GM12801 (cell line): ENCODE measurements around the gene DCBLD2.

Source experiments
- CTCF ChIP-seq: IDR thresholded peaks from one replicate; pipeline ENCODE4 v1.5.1; 2011; ENCODE audit warnings: control low read depth; ENCODE audit not compliant: insufficient read length; ENCODE audit errors: extremely low read depth

DCBLD2 gene

DNA sequence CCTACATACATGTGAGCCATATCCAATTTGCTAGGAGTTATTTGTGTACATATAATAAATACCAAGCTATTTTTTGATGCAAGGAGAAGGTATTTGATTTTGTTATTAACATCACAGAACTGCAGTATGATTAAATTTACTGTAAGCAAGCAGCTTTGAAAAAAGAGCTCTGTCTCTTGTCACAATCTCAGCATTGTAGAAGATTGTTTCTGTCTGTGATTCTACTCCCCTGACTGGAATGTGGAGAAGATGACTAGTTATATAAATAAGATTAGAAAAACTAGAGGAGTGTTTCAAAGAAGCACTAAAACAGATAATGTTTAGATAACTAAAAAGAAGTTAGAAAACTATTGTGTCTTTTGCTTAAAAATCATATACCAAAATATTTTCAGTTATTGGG lies 17.1 kb upstream of the DCBLD2 start:
- no peak for TF ChIP-seq CTCF

DNA sequence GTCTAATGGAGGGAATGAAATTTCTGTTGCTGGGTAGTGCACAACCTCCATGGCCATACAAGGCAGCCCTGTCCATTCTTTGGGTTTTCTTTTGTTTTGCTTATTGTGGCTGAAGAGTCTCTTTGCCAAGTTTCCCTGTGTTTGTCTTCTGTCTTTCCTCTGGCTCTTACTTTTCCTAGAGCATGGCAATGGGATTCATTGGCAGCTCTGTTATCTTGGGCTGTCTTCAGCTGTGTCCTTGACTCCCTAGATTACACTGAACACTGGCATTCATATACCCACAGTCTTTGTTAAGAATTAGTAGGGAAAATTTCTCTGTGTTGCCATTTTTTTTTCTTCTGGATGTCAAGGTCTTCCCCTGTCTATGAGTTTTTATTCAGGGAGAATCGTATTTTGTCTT lies 16.1 kb upstream of the DCBLD2 start:
- no peak for TF ChIP-seq CTCF

DNA sequence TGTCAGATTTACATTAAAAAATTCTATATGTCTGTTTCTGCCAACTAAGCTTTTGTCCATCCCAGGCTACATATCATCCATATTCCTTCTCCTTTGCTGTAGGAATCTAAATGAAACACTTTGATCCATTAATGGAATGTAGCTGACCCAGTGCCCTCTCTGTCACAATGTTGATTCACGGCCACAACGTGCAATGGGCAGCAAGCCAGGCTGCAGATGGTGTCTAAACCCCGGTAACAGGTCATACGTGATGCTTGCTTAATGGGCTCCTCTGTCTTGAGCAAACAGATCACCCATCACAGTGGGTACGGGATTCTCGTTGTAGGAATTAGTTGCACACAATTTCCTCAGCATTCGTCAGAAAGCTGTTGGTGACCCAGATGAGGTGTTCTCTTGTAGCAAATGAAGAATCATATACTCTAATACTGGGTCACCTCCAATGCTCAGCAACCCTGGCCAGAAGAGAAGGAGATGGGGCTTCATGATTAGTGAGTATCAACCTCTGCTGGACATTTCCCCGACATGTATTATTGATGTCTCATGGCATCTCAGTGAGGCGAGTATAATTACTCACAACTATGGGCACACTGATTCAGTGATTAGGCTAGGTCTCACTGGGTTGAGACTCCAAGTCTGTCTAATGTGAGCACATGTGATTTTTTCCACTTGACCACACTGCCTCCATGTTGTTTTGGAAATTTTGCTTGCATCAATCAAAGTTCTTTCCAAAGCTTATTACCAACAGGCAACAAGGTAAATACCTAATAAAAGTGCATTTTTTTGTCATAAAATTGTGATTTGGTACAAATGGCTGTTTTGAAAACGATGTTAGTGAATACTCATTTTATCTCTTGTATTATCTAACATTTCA lies 12.9 kb upstream of the DCBLD2 start:
- TF ChIP-seq CTCF: no peak

DNA sequence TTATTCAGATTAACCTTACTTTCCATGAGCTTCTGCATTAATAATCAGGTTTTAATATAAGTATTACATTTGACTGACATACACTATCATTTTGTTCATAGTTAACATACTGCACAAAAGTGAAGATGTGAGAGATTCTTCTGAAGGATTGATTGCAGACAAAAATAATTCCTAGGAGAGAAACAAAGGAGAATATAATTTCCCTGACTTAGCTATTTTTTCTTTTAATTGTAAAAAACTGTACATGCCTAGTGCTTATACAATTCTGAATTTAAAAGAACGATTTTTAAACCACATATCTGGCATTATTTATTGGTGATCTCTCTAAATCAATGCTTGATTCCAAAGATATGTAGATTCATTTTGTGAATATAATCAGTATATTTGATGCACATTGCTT lies 11.0 kb upstream of the DCBLD2 start:
- no peak for TF ChIP-seq CTCF

DNA sequence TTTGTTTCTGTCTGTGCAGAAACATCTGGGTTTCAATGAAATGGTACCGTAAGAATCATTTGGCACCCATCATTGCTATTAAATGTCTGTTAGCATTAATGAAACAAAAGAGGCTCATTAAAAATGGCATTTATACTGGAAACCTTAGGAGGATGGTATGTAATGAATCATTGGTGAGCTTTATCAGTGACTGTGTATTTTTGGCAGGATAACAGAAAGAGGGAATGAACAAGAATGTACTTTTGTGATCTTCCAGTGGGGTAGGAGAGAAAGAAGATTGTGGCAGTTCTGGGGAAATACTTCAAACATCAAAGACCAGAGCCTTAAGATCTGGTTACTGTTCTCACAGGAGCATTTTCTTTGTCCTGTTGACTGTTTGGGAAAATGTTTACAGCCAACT lies 4.7 kb upstream of the DCBLD2 start:
- no peak for TF ChIP-seq CTCF

DNA sequence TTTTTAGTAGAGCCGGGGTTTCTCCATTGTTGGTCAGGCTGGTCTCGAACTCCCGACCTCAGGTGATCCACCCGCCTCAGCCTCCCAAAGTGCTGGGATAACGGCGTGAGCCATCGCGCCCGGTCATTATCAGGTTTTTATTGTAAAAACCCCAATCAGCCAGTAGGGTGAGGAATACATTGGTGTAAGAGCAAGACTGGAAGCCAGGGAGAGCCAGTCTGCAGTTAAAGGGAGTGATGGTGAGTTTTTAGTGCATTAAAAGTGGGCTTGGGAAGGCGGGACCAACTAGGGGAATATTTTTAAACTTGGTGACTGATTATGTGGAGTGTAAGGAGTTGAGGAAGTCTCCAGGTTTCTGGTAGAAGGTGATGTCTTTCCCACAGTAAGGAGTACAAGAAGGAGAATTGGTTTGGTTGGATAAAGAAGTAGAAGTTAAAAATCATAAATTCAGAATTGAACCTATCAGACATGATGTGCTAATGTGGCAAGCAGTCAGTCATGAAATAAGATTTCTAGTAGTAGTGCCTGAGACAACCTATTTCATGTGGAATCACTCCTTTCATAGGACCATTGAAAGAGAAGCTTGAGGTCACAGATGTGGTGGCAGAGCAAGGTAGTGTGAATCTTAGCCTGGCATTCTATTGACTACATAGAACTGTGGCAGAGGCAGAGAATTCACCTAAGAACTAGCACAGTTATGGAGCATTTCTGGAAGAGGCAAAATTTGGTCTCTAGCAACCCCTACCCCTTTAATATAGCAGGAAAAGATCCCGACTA lies 2.4 kb upstream of the DCBLD2 start:
- no peak for TF ChIP-seq CTCF

DNA sequence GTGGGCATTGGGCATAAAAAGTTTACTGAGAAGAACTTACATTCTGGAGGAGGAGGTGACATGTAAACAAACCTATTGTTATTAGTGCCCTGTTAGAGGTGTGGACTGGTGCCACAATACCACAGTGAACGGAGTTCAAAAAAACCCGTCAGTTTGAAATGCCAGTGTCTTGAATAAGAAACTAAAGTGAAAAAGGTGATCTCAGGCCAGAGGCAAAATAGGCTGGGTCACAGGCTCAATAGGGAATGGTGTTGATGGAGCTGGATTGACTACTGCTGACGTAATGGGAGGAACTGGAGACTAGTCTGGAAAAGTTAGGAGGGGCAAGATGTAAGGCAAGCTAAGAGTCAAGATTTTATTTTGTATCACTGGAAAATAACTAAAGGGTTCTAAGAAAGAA lies 1.6 kb upstream of the DCBLD2 start:
- TF ChIP-seq CTCF: no peak
